T-helper 1 cell treated with Interleukin-12 subunit alpha and Interleukin-12 subunit beta and Interleukin-4 antibody, amounts not matched to agents 30 μg/mL and 1 μg/mL, for 36 hours (primary cell): ENCODE results near the gene CCER1.

ENCODE experiments used
- H3K27ac Mint-ChIP-seq: one replicate; pipeline ENCODE4 v1.8.0; 2021; ENCODE audit warnings: mild to moderate bottlenecking, mixed read lengths
- H3K27me3 Mint-ChIP-seq: one replicate; pipeline ENCODE4 v1.8.0; 2021; ENCODE audit warnings: low read depth, mixed read lengths
- H3K36me3 Mint-ChIP-seq: one replicate; pipeline ENCODE4 v1.8.0; 2021; ENCODE audit warnings: low read depth, mixed read lengths
- H3K4me1 Mint-ChIP-seq: one replicate; pipeline ENCODE4 v1.8.0; 2021; ENCODE audit warnings: low read depth, mixed read lengths
- H3K4me3 Mint-ChIP-seq: one replicate; pipeline ENCODE4 v1.8.0; 2021; ENCODE audit warnings: mild to moderate bottlenecking, moderate library complexity, mixed read lengths
- H3K9me3 Mint-ChIP-seq: one replicate; pipeline ENCODE4 v1.8.0; 2021; ENCODE audit warnings: mixed read lengths

CCER1 gene

DNA sequence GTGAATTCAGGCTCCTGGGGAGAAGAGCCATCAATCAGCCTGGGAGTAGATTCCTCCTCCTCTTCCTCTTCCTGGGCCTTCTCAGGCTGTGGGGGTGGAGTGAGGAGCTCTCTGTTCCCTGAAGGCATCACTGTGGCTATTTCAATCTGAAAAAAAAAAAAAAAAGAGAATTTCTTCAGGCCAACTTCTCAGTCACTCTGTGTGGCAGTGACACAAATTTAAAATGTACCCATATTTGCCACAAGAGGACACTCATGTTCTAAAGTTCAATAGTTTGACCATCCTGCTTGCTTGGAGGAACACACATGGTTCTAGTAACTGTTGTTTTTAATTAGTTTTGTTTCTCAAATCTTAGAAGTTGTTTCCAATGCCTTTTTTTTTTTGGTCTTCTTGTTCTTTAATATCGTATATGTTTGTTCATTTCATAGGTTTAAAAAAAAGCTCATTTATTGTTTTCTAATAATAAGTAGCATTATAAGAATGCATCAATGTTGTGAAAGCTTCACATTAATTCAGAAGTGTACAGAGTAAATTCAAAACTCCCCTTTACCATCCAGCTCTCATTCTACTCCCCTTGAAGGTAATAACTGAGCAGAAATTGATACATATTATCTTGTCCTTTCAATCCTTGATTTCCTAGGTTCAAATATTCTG is 23.3 kb upstream of the CCER1 start:
- Mint-ChIP-seq H3K9me3 (no peaks in the 10 kb centered on the region), H3K4me1 (no peaks in the 10 kb centered on the region), H3K27ac (no peak overlapping the region), H3K27me3 (peaks cover 13% of the 10 kb centered on the region), H3K36me3 (no peaks in the 10 kb centered on the region), H3K4me3 (no peak overlapping the region)

GRCh38 chr12:90977224-90977623 is 22.2 kb upstream of the CCER1 start:
- H3K4me3 Mint-ChIP-seq, result no peak overlapping the region

DNA sequence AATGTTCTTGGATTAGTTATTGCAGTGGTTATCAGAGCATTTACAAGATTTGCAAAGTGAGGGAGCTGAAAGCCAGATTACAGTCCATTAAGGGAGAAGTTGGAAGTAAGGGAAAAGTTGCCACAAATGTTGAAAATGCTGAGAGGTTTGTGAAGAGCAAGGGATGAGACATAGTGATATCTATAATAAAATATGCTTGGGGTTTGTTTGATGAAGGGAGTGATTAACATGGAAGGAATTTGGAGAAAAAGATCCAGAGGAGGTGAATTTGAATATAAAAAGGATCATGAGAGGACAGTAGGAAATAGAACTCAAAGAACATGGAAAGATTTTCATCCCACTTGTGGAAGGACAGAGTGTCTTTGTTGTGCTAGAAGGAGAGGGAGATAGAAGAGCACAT is 19.3 kb upstream of the CCER1 start:
- Mint-ChIP-seq H3K27ac (no peak overlapping the region), H3K9me3 (no peaks in the 10 kb centered on the region), H3K27me3 (peaks cover 13% of the 10 kb centered on the region), H3K4me3 (no peak overlapping the region), H3K36me3 (no peaks in the 10 kb centered on the region), H3K4me1 (no peaks in the 10 kb centered on the region)

More at GRCh38 chr12:90977224-90977623, 22.2 kb upstream of the CCER1 start:
- no peaks in the 10 kb centered on the region for H3K36me3 Mint-ChIP-seq
- H3K27ac Mint-ChIP-seq, result no peak overlapping the region
- no peaks in the 10 kb centered on the region for H3K9me3 Mint-ChIP-seq
- peaks cover 13% of the 10 kb centered on the region for H3K27me3 Mint-ChIP-seq
- no peaks in the 10 kb centered on the region for H3K4me1 Mint-ChIP-seq

- H3K27me3 Mint-ChIP-seq, result peaks cover 13% of the 10 kb centered on the region
- H3K27ac Mint-ChIP-seq, result no peak overlapping the region
- H3K4me3 Mint-ChIP-seq, result no peak overlapping the region
- no peaks in the 10 kb centered on the region for H3K36me3 Mint-ChIP-seq
- H3K9me3 Mint-ChIP-seq, result no peaks in the 10 kb centered on the region
- H3K4me1 Mint-ChIP-seq, result no peaks in the 10 kb centered on the region
Observed at GRCh38 chr12:90972226-90972625, 17.2 kb upstream of the CCER1 start.

GRCh38 chr12:90970911-90971310 is 15.9 kb upstream of the CCER1 start:
- no peaks in the 10 kb centered on the region for H3K9me3 Mint-ChIP-seq
- no peak overlapping the region for H3K27ac Mint-ChIP-seq
- no peaks in the 10 kb centered on the region for H3K36me3 Mint-ChIP-seq
- H3K4me1 Mint-ChIP-seq, result no peaks in the 10 kb centered on the region
- peaks cover 6% of the 10 kb centered on the region for H3K27me3 Mint-ChIP-seq
- H3K4me3 Mint-ChIP-seq, result no peak overlapping the region

GRCh38 chr12:90970471-90970870 is 15.5 kb upstream of the CCER1 start:
- Mint-ChIP-seq H3K27ac (no peak overlapping the region), H3K27me3 (peaks cover 6% of the 10 kb centered on the region), H3K36me3 (no peaks in the 10 kb centered on the region), H3K4me1 (no peaks in the 10 kb centered on the region), H3K4me3 (no peak overlapping the region), H3K9me3 (no peaks in the 10 kb centered on the region)

- H3K27ac Mint-ChIP-seq, result no peak overlapping the region
- H3K36me3 Mint-ChIP-seq, result no peaks in the 10 kb centered on the region
- no peaks in the 10 kb centered on the region for H3K4me1 Mint-ChIP-seq
- H3K4me3 Mint-ChIP-seq, result no peak overlapping the region
- H3K9me3 Mint-ChIP-seq, result no peaks in the 10 kb centered on the region
- H3K27me3 Mint-ChIP-seq, result peaks cover 6% of the 10 kb centered on the region
Observed at GRCh38 chr12:90969851-90970250, 14.9 kb upstream of the CCER1 start.

GRCh38 chr12:90969346-90969745 is 14.4 kb upstream of the CCER1 start:
- no peaks in the 10 kb centered on the region for H3K9me3 Mint-ChIP-seq
- no peaks in the 10 kb centered on the region for H3K36me3 Mint-ChIP-seq
- no peak overlapping the region for H3K27ac Mint-ChIP-seq
- no peaks in the 10 kb centered on the region for H3K4me1 Mint-ChIP-seq
- no peak overlapping the region for H3K4me3 Mint-ChIP-seq
- H3K27me3 Mint-ChIP-seq, result peaks cover 4% of the 10 kb centered on the region

DNA sequence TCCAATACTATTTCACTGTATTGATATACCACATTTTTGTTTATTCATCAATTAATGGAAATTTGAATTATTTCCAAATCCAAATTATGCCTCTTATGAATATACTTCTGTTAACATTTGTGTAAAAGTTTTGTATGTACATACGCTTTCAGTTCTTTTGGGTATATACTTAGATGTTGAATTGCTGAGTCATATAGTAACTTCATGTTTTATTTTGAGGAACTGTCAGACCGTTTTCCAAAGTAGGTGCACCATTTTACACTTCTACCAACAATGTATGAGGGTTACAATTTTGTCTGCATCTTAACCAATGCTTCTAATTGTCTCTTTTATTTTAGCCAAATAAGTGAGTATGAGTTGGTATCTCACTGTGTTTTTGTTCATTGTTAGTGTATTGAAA is 10.2 kb upstream of the CCER1 start:
- Mint-ChIP-seq H3K4me3 (no peak overlapping the region), H3K27me3 (no peaks in the 10 kb centered on the region)

GRCh38 chr12:90964616-90965015 is 9.6 kb upstream of the CCER1 start:
- no peaks in the 10 kb centered on the region for H3K36me3 Mint-ChIP-seq
- no peaks in the 10 kb centered on the region for H3K27me3 Mint-ChIP-seq
- H3K9me3 Mint-ChIP-seq, result no peaks in the 10 kb centered on the region
- H3K4me1 Mint-ChIP-seq, result no peaks in the 10 kb centered on the region
- no peak overlapping the region for H3K4me3 Mint-ChIP-seq
- H3K27ac Mint-ChIP-seq, result no peak overlapping the region

More for the DNA sequence above, 10.2 kb upstream of the CCER1 start:
- Mint-ChIP-seq H3K9me3 (no peaks in the 10 kb centered on the region), H3K36me3 (no peaks in the 10 kb centered on the region), H3K27ac (no peak overlapping the region), H3K4me1 (no peaks in the 10 kb centered on the region)

- Mint-ChIP-seq H3K27ac (no peak overlapping the region), H3K4me3 (no peak overlapping the region), H3K4me1 (no peaks in the 10 kb centered on the region), H3K9me3 (no peaks in the 10 kb centered on the region), H3K36me3 (no peaks in the 10 kb centered on the region), H3K27me3 (no peaks in the 10 kb centered on the region)
Observed at GRCh38 chr12:90963946-90964345, 9.0 kb upstream of the CCER1 start.

- Mint-ChIP-seq H3K4me1 (no peaks in the 10 kb centered on the region), H3K27me3 (no peaks in the 10 kb centered on the region), H3K4me3 (no peak overlapping the region), H3K27ac (no peak overlapping the region), H3K9me3 (no peaks in the 10 kb centered on the region), H3K36me3 (no peaks in the 10 kb centered on the region)
Observed at GRCh38 chr12:90961154-90961553, 6.2 kb upstream of the CCER1 start.

DNA sequence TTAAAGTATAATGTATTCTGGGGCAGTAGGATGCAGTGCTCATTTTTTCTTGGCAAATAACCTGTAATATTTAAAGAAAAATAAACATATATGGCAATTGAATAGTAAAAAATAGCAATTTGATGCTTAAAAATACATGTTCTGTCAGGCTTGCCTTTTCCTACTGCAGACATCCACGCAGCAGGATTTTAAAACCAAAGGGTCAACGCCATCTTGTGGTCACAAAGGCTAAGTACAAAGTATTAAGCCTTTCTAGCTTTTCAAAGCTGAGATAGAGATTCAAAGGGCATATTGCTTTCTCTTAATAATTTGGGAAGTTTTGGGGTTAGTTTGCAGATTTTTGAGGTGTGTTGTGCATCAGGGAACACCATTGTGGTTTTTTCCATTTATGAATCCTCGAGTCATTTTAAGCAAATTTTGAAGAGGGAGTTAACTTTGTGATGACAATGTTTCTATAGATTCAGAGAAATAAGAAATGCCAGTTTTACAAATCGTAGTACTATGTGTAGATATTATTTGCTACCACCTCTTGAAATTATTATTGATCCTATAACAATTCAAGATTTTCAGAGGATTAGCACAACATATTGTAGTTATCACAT is 4.7 kb upstream of the CCER1 start:
- Mint-ChIP-seq H3K36me3 (no peaks in the 10 kb centered on the region), H3K27ac (no peak overlapping the region), H3K4me3 (no peak overlapping the region), H3K4me1 (no peaks in the 10 kb centered on the region), H3K9me3 (no peaks in the 10 kb centered on the region), H3K27me3 (no peaks in the 10 kb centered on the region)

GRCh38 chr12:90959032-90959431 is 4.1 kb upstream of the CCER1 start:
- Mint-ChIP-seq H3K36me3 (no peaks in the 10 kb centered on the region), H3K27me3 (no peaks in the 10 kb centered on the region), H3K27ac (no peak overlapping the region), H3K4me1 (no peaks in the 10 kb centered on the region), H3K4me3 (no peak overlapping the region), H3K9me3 (no peaks in the 10 kb centered on the region)

DNA sequence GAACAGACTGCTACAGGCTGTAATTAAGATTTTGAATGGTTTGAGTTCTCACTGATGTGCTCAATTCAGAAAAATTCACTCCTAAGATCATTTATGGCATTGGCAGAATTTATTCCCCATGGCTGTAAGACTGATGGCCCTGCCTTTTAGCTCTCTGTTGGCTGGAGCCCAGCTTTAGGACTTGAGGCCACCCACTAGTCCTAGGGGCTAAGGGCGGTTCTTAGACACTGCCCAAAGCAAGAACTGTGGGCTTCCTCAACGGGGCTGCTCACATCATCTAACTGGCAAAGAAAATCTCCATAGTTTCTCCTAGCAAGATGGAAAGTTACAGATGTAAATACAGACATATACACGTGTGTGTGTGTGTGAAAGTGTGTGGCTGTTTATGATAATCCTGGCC is 3.4 kb upstream of the CCER1 start:
- no peaks in the 10 kb centered on the region for H3K4me1 Mint-ChIP-seq

More for the DNA sequence above, 3.4 kb upstream of the CCER1 start:
- H3K27ac Mint-ChIP-seq, result no peak overlapping the region
- no peaks in the 10 kb centered on the region for H3K36me3 Mint-ChIP-seq
- no peaks in the 10 kb centered on the region for H3K27me3 Mint-ChIP-seq
- no peaks in the 10 kb centered on the region for H3K9me3 Mint-ChIP-seq
- no peak overlapping the region for H3K4me3 Mint-ChIP-seq
